Stimulated activated CD4-positive, alpha-beta T cell treated with anti-CD3 and anti-CD28 coated beads, Interleukin-2, amount 100 ng/mL, for 4 hours (primary cell): ENCODE results near the gene APPL2.

Experiments used
- DNase-seq: peaks from one replicate; pipeline ENCODE4 v3.0.0-alpha.2; 2020; ENCODE audit warnings: low read depth

Gene APPL2

GRCh38 chr12:105222726-105223351, 13.1 kb downstream of the APPL2 start:
- DNase-seq, result no peak

GRCh38 chr12:105222284-105222655, 13.7 kb downstream of the APPL2 start:
- DNase-seq, result no peak

GRCh38 chr12:105221583-105222283, 14.2 kb downstream of the APPL2 start:
- DNase-seq, result no peak

- DNase-seq, result no peak
Observed at GRCh38 chr12:105220929-105221290, 15.1 kb downstream of the APPL2 start.

- no peak for DNase-seq
Observed at GRCh38 chr12:105220150-105220928, 15.6 kb downstream of the APPL2 start.

- no peak for DNase-seq
Observed at GRCh38 chr12:105219261-105220028, 16.5 kb downstream of the APPL2 start.

GRCh38 chr12:105218434-105218833, 17.5 kb downstream of the APPL2 start:
- DNase-seq, result no peak

GRCh38 chr12:105214670-105215375, 21.2 kb downstream of the APPL2 start:
- no peak for DNase-seq

- no peak for DNase-seq
Observed at GRCh38 chr12:105214148-105214547, 21.8 kb downstream of the APPL2 start.

GRCh38 chr12:105212438-105212837, 23.5 kb downstream of the APPL2 start:
- DNase-seq, result no peak

GRCh38 chr12:105209091-105209490, 26.9 kb downstream of the APPL2 start:
- no peak for DNase-seq

GRCh38 chr12:105206686-105207374, 29.1 kb downstream of the APPL2 start:
- no peak for DNase-seq

- DNase-seq, result no peak
Observed at GRCh38 chr12:105205322-105206048, 30.5 kb downstream of the APPL2 start.

GRCh38 chr12:105204916-105205315, 31.1 kb downstream of the APPL2 start:
- DNase-seq, result no peak

- no peak for DNase-seq
Observed at GRCh38 chr12:105204127-105204526, 31.8 kb downstream of the APPL2 start.

- no peak for DNase-seq
Observed at GRCh38 chr12:105202202-105202601, 33.8 kb downstream of the APPL2 start.

GRCh38 chr12:105201299-105201698, 34.7 kb downstream of the APPL2 start:
- DNase-seq, result no peak

- DNase-seq, result no peak
Observed at GRCh38 chr12:105200385-105200784, 35.6 kb downstream of the APPL2 start.

GRCh38 chr12:105198961-105199360, 37.0 kb downstream of the APPL2 start:
- DNase-seq, result no peak

- DNase-seq, result no peak
Observed at GRCh38 chr12:105196090-105196489, 39.9 kb downstream of the APPL2 start.

GRCh38 chr12:105194947-105195346, 41.0 kb downstream of the APPL2 start:
- no peak for DNase-seq
